ENCODE measurements around the gene NLGN3.

GRCh38 chrX:71109051-71109450, 35.6 kb upstream of the NLGN3 start:
- TF ChIP-seq EZH2 (IDR thresholded peaks at IDR 0.05; ENCODE audit: low read depth, low read length, severe bottlenecking) (no peak), EP300 (IDR thresholded peaks at IDR 0.05; ENCODE audit: borderline replicate concordance in 1 of 2, low read depth in 2 of 2, low read length in 2 of 2) (no peak), KDM1A (IDR thresholded peaks at IDR 0.05; ENCODE audit: borderline replicate concordance, low read length) (no peak), CHD2 (IDR thresholded peaks at IDR 0.05; ENCODE audit: low read length) (no peak), RFX5 (IDR thresholded peaks at IDR 0.05; ENCODE audit: borderline replicate concordance, low read depth, low read length) (no peak), RAD21 (IDR thresholded peaks at IDR 0.05 in 1 of 2, conservative IDR thresholded peaks at IDR 0.05 in 1 of 2; ENCODE audit: low read depth in 2 of 2, low read length in 2 of 2) (no peak)
